HCT116 (cell line): ENCODE data around the gene PMPCB.

Source experiments
- CTCF ChIP-seq, 3 experiments: fragments of 200-600 bp in 1 of 3; sonication (generic) in 1 of 3; IDR thresholded peaks in 2 of 3; conservative IDR thresholded peaks in 1 of 3; 2 replicates each; pipeline ENCODE4 v1.5.1; 2012 to 2017; ENCODE audit warnings: low read depth in 2 of 3, low read length in 2 of 3, antibody characterized with exemption in 1 of 3, borderline replicate concordance in 1 of 3, control low read depth in 1 of 3, mild to moderate bottlenecking in 1 of 3, mixed read lengths in 1 of 3, mixed run types in 1 of 3, moderate library complexity in 1 of 3; ENCODE audit not compliant: insufficient read depth in 1 of 3
- ELF1 ChIP-seq: IDR thresholded peaks from 2 replicates; pipeline ENCODE4 v1.6.1; 2012; ENCODE audit warnings: low read depth, borderline replicate concordance
- EZH2phosphoT487 ChIP-seq: fragments of 200-600 bp; IDR thresholded peaks from 2 replicates; pipeline ENCODE4 v1.6.1; 2018; ENCODE audit warnings: antibody characterized with exemption, borderline replicate concordance
- FOSL1 ChIP-seq: IDR thresholded peaks from 2 replicates; pipeline ENCODE4 v1.6.1; 2012; ENCODE audit warnings: low read depth
- POLR2AphosphoS5 ChIP-seq: IDR thresholded peaks from 2 replicates; pipeline ENCODE4 v1.6.1; 2011; ENCODE audit warnings: mild to moderate bottlenecking, low read depth, low read length, moderate library complexity
- SIN3A ChIP-seq: IDR thresholded peaks from 2 replicates; pipeline ENCODE4 v1.6.1; 2012; ENCODE audit warnings: low read depth
- SRF ChIP-seq: IDR thresholded peaks from 2 replicates; pipeline ENCODE4 v1.6.1; 2012; ENCODE audit warnings: low read depth
- TCF7L2 ChIP-seq: IDR thresholded peaks from 2 replicates; pipeline ENCODE4 v1.7.0; 2011; ENCODE audit warnings: borderline replicate concordance, inconsistent platforms; ENCODE audit not compliant: insufficient read depth, insufficient read length; ENCODE audit errors: extremely low read depth
- ZNF274 ChIP-seq: fragments of 200-500 bp; sonication (Bioruptor generic); IDR thresholded peaks from 2 replicates; pipeline ENCODE4 v1.6.1; 2014; ENCODE audit warnings: mild to moderate bottlenecking, low read depth, low read length, inconsistent platforms

- TF ChIP-seq SRF, result no peak
- no peak for TF ChIP-seq ZNF274
- TF ChIP-seq CTCF (IDR thresholded peaks at IDR 0.05 in 2 of 3, conservative IDR thresholded peaks at IDR 0.05 in 1 of 3; ENCODE audit: borderline replicate concordance in 1 of 3, insufficient read depth in 1 of 3, low read depth in 2 of 3, low read length in 2 of 3), result no peak
- TF ChIP-seq POLR2AphosphoS5, result no peak
- TF ChIP-seq SIN3A, result no peak
- TF ChIP-seq ELF1, result no peak
- no peak for TF ChIP-seq TCF7L2
- TF ChIP-seq FOSL1, result no peak
- TF ChIP-seq EZH2phosphoT487, result no peak
Measured at GRCh38 chr7:103299660-103300059, 2.4 kb downstream of the PMPCB start.
